Measurements from ENCODE around the gene DSCAM. TPM values are rescaled to one million over a fixed set of nuclear protein-coding genes. Genes with fewer than 3 reads are reported as not detected.
"Not testable (repeated sequence)": the region's sequence is repeated elsewhere in the genome, so short reads cannot be mapped to it uniquely, and the experiment has no call there.

DSCAM gene
- total RNA-seq, 1 donor from 2014 or later: not detected

- DNase-seq (ENCODE audit: low read depth in 2 of 2): no peak
Measured at GRCh38 chr21:40331804-40332203, 515.2 kb downstream of the DSCAM start.

- DNase-seq (ENCODE audit: low read depth in 2 of 2): no peak
Measured at GRCh38 chr21:40331172-40331571, 515.8 kb downstream of the DSCAM start.

GRCh38 chr21:40324389-40324788 is 522.6 kb downstream of the DSCAM start:
- no peak for DNase-seq (ENCODE audit: low read depth in 2 of 2)

GRCh38 chr21:40320718-40321117 is 526.2 kb downstream of the DSCAM start:
- DNase-seq (ENCODE audit: low read depth in 2 of 2): not testable (repeated sequence)

DNA sequence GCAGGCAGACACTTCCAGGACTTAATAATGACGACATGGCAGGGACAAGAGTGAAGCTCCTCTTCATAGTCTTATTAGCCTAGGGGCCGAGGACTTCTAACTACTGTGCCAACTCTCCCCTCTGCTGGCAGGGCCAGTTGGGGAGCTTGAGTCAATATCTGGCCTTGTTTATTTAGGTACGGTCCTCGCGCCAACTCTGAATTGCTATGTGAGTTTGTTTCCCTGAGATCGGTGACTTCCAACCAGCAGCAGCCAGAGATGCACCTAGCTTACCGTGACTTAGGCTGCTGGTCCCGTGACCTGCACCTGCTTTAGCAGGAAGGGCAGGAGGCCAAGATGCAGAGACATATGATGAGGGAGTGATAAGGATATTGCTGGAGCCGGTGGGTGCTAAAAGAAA is 528.6 kb downstream of the DSCAM start:
- DNase-seq (ENCODE audit: low read depth in 2 of 2): no peak

- no peak for DNase-seq (ENCODE audit: low read depth in 2 of 2)
Measured at GRCh38 chr21:40316104-40316503, 530.9 kb downstream of the DSCAM start.

DNA sequence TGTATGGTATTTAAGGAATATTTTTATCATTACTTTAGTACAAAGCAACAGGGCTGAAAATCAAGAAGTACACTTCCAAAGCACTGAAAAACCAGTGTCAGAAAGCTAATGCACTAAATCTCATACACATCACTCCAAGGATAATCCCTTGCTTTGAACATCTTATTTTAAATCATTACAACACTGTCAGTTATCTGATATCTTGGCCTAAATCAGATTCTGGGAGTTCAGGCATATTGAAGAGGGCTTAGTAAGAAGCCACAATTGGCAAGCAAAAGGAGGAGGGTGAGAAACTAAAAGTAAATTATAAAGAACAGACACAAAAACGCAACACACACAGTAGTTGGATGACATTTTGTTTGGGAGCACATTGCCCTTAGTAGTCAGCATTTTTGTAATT is 531.3 kb downstream of the DSCAM start:
- DNase-seq (ENCODE audit: low read depth in 2 of 2): no peak

GRCh38 chr21:40313260-40313659 is 533.7 kb downstream of the DSCAM start:
- no peak for DNase-seq (ENCODE audit: low read depth in 2 of 2)

DNA sequence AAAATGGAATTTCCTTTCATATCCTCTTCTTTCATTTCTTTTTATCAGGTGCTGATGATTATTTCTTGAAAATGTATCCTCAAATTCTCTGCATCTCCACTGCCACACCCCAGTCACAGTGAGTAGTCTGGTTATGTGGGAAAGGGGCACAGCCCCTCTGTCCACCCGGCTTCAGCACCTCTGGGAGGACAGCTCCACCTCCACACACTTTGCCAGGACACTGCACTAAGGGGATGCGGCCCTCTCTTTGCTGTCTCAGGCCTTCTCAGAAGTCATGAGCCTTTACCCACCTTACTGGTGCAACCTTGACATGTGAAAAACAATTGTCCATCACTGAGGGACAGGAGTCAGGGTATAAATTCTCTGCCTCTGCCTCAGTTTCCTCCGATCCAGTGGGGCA is 546.7 kb downstream of the DSCAM start:
- DNase-seq (ENCODE audit: low read depth in 2 of 2): no peak

- no peak for DNase-seq (ENCODE audit: low read depth in 2 of 2)
Measured at GRCh38 chr21:40299451-40299850, 547.5 kb downstream of the DSCAM start.

DNA sequence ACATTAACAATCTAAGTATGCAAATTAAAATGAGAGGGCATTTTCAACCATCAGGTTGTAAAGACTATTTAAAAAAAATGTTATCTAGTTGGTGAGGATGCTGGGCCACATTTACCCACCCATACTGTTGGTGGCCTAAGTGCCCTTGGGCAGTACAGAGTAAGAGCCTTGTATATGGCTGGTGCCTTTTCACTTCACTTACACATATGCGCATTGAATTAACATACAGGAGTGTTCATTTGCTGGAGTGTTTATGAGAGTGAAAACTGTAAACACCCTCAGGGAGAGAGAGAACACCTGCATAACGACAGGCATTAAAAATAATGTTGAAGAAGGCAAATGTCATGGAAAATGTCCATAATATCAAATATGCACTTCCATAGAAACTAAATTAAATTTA is 552.6 kb downstream of the DSCAM start:
- no peak for DNase-seq (ENCODE audit: low read depth in 2 of 2)

GRCh38 chr21:40291560-40291959 is 555.4 kb downstream of the DSCAM start:
- DNase-seq (ENCODE audit: low read depth in 2 of 2): no peak

- DNase-seq (ENCODE audit: low read depth in 2 of 2): no peak
Measured at GRCh38 chr21:40284409-40284808, 562.5 kb downstream of the DSCAM start.

GRCh38 chr21:40282912-40283886 is 563.8 kb downstream of the DSCAM start:
- DNase-seq (ENCODE audit: low read depth in 2 of 2): no peak

GRCh38 chr21:40278345-40278744 is 568.6 kb downstream of the DSCAM start:
- no peak for DNase-seq (ENCODE audit: low read depth in 2 of 2)

GRCh38 chr21:40276001-40276400 is 571.0 kb downstream of the DSCAM start:
- DNase-seq (ENCODE audit: low read depth in 2 of 2): no peak

- no peak for DNase-seq (ENCODE audit: low read depth in 2 of 2)
Measured at GRCh38 chr21:40272037-40272436, 574.9 kb downstream of the DSCAM start.

DNA sequence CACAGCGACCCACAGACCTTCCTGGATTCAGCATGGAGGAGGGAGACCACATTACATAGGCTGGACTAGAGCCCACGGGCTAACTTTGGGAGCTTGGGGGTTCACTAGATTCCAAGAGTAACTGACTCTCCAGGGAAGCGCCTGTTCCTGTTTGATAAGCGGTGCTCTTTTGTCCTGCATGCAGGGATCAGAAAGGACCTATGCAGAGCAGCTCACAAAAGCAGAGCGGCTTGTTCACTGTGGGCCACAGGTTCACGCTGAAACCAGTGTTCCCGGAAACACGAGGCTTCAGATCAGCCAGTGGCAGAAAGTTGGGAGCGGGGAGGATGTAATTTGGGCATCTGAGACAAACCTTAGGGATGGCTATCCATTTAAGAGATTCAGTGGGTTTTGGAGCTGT is 575.8 kb downstream of the DSCAM start:
- DNase-seq (ENCODE audit: low read depth in 2 of 2): no peak

DNA sequence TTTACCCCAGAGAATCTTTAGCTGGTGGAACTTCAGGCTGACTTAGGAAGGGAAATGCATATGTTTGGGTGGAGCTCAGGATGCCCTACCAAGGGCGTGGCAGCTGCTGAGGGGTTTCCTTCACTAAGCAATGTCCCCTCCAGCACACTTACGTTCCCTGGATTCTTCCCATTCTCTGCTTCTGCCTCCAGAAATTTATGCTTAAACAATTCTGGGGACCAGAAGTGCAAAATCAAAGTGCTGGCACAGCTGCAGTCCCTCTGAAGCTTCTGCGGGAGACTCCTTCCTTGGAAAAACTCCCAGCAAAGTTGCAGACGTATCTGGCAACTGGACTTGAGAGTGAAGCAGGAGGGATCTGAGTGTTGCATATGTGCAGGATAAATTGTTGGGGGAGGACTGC is 576.9 kb downstream of the DSCAM start:
- no peak for DNase-seq (ENCODE audit: low read depth in 2 of 2)

- DNase-seq (ENCODE audit: low read depth in 2 of 2): no peak
Measured at GRCh38 chr21:40269239-40269638, 577.7 kb downstream of the DSCAM start.

GRCh38 chr21:40258456-40258855 is 588.5 kb downstream of the DSCAM start:
- DNase-seq (ENCODE audit: low read depth in 2 of 2): not testable (repeated sequence)

- no peak for DNase-seq (ENCODE audit: low read depth in 2 of 2)
Measured at GRCh38 chr21:40257342-40257741, 589.6 kb downstream of the DSCAM start.

Measured in dermis microvascular lymphatic vessel endothelial cell (primary cell).